HG03521 (cell line): ENCODE data around the gene CLIC2.
"Not testable (repeated sequence)": the region's sequence is repeated elsewhere in the genome, so short reads cannot be mapped to it uniquely, and the experiment has no call there.

Experiments
- ATAC-seq: cut with Tn5 transposase; IDR thresholded peaks from one replicate; pipeline ENCODE4 v1.9.1; 2021; ENCODE audit warnings: mild to moderate bottlenecking, moderate library complexity; ENCODE audit not compliant: unreplicated experiment

CLIC2 gene

DNA sequence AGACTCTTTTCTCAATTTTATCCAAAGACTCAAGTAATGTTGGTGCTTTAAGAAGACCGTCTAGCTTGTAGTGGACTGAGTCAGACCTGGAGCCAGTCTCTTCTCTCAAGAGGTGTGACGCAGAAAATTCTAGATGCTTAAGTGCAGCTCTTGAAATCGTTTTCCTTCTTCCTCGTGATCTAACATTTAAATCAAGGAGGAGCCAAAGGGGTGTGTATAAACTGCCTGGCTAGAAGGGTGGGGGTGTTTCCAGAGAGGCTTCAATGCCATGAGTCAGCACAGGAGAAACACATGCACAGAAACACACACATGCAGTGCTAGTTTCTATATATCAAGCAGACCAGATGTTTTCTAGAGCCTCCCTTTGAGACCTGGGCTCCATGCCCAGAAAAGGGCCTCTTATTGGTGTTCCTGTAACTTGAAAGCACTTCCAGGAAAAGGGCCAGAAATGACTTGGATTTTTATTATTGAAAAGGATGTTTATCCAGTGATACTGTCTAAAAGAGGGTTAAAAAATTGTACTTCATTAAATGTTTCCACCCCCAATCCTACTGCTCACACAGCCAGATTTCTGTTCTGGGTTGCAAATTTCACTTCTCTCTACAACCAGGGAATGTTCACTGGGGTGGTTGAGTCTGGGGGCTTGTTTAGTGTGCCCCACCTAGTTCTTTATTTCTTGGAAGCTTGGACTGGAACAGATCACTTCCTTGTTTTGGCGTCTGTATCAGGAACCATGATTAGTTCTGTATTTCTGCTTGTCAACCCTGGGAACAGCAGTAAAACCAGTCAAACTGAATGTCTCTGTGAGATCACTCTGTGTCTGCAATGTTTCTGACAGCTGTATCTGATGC is at the start of gene CLIC2:
TSS of gene CLIC2 (minus strand) at position 129 of the 851 bp plus-strand sequence. CDS start 187 bp downstream, outside the sequence.
- ATAC-seq: peak; percentile 56

DNA sequence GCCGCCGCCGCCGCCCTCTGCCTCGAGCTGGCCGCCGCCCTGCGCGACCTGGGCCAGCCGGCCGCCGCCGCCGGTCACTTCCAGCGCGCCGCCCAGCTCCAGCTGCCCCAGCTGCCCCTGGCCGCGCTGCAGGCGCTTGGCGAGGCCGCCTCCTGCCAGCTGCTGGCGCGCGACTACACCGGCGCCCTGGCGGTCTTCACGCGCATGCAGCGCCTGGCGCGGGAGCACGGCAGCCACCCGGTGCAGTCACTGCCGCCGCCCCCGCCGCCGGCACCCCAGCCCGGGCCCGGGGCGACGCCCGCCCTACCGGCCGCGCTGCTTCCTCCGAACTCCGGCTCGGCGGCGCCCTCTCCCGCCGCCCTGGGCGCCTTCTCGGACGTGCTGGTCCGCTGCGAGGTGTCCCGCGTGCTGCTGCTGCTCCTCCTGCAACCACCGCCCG is 48.1 kb upstream of the CLIC2 start:
- peak; percentile 39 for ATAC-seq

DNA sequence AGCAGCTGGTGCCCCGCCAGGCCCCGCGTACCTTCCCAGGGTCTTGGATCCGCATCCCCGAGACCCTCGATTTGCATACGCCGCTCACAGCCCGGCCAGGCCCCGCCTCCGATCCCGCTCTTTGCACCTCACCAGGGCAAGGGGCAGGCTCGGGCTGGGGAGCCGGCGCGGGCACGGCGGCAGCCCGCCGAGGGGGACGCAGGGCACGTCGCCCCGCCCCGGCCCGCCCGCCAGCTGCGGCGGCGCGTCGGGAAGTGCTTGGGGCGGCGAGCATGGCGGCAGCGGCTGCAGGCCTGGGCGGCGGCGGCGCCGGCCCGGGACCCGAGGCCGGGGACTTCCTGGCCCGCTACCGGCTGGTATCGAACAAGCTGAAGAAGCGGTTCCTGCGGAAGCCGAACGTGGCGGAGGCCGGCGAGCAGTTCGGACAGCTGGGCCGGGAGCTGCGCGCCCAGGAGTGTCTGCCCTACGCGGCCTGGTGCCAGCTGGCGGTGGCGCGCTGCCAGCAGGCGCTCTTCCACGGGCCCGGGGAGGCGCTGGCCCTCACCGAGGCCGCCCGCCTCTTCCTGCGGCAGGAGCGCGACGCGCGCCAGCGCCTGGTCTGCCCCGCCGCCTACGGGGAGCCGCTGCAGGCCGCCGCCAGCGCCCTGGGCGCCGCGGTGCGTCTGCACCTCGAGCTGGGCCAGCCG is 47.6 kb upstream of the CLIC2 start, which contains the start of gene F8A2:
TSS of gene F8A2 (plus strand) at position 253 of the 686 bp plus-strand sequence. CDS start at position 273, 20 bp downstream.
- ATAC-seq: peak; percentile 68

DNA sequence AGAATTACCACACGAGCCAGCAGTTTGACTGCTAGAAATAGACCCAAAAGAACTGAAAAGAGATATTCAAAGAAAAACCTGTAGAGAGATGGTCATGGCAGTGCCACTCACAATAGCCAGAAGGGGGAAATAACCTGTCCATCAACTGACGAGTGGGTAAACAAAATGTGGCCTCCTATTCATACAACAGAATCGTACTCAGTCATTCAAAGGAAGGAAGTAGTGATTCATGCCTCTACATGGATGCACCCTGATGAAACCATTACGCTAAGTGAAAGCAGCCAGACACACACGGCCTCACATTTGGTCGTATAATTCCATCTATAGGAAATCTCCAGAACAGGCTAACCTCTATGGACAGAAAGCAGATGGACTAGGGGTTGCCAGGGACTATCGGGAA is 45.4 kb upstream of the CLIC2 start:
- ATAC-seq: not testable (repeated sequence)

DNA sequence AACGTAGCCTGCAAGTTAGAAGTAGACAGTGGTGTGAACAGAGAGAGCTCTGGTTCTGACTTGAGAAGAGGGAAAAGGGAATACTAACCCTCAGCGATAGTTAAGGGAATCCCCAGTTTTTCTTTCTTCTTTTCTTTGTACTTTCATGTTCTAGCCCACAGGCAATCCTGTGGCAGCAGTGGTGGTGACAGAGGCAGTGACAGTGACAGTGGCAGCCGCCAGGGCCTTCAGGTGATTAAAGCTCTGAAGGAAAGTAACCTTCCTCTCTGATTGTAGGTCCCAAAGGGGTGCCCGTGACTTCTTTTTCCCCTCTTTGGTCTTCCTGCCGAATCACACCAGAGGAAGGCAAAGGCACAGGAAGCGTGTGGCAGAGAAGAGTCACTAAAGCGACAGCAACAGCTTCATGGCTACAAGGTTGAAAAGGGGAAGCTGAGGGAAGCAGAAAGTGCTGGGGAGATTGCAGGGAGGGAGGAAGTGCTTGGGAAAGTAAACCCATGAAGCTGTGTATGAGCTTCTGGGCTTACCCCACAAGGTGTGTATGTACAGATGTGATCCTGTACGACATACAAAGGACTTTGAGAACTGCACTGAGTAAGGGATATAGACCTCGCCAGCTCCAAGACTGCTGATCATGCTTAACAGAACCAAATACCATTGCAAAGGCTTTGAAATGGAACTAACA is 39.5 kb upstream of the CLIC2 start:
- peak; percentile 69 for ATAC-seq

DNA sequence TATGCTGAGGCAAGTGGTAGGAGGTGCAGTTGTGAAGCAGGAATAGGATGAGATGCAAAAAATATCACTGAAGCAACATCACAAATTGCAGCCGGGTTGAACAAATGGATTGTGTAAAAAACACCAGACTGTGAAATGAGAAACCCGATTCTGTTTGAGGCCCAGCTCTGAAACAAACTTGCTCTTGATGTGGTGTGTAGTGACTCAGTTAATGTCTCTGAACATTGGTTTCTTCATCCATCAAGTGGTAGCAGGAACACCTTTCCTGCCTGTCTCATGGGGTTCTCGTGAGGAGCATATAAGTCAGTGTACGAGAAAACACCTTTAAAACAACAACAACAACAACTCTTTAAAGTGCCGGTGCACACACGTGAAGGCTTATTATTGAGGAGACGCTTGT is 29.3 kb upstream of the CLIC2 start:
- not testable (repeated sequence) for ATAC-seq

DNA sequence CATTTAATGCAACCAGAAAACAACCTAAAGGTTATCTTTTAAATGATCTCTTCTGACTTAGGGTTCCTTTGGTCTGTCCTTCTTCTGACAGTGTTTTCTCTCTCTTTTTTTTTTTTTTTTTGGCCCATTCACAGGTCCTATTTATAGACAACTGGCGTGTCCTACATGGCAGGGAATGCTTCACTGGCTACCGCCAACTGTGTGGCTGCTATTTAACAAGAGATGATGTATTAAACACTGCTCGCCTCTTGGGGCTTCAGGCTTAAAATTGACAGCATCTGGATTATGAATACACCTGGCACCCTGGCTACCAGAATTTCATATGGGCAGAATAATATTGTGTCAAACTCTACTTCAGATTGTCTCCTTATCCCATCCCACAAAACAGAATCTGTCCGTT is 15.0 kb upstream of the CLIC2 start:
- not testable (repeated sequence) for ATAC-seq

DNA sequence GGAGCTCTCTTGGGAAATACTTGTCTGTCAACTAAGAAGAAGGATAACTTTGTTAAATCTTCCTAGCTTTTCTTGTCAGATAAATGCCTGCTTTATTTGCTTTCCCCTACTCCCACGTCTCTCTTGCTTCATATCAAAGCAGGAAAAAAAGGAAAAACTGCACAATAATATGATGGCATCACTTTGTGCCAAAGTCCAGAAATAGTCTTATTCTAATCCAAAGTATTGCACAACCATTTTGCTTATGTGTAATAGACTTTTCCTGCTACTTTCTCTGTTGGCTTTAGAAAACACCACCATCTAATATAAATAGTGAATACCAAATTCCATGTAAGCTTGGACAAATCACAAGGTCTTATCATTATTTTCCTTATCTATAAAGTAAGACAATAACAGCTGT is 11.3 kb upstream of the CLIC2 start:
- ATAC-seq: not testable (repeated sequence)

DNA sequence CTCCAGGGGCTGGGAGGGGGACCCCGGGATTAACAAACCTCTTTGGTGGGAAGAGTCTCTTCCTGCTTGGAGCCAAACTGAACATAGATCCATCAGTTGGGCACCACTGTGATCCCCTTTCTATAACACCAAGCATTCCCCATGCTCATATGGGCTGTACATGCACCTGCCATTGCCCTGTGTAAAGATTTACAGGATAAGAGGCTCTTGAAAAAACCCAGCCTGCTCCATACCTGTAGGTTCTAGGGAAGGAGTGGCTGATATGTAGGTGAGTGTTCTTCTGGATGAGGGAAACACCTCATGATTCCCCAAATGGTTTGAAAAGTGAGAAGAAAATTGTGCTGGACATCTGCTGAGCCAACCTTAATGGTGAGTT is 911 bp upstream of the CLIC2 start:
- ATAC-seq: not testable (repeated sequence)

DNA sequence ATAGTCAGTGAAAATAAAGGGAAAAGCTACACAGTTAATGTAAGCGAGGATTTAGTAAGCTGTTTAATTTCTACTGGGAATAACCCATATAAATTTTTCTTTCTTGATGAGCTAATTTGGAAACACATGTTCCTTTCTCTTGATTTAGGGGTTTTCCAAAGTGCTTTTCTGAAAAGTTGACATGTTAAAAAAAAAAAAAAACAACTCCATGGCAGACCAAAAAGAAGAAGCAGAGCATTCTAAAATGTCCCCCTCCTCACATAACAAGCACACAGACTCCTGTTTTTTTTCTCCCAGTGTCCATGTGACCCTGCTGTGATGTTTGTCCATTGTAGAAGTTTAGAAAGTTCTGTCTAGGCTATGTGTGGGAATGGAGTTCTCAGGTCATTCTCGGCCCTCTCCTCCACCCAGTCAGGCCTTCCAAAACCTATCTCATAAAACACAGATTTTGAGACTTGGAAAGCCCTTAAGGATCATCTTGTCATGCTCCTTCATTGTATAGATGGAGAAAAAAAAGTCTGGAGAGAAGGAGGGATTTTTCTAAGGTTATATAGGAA is 792 bp downstream of the CLIC2 start:
- no peak for ATAC-seq

DNA sequence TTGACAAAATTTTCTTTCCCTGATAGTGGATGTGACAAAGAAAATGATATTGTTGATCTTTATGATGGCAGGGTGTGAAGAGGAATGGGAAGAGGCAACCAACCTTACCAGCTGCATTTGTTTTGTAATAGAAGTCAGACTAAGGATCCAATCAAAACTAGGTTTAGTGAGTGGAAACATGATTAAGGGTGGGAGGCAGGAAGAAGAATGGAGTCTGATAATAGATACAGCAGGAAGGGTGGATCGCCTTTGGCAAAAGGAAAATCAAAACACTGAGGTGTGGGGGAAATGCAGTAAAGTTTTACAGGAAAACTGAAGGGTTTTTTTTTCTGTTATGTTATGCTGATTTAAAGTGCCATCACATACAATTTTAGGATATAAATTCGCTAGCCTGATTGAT is 3.4 kb downstream of the CLIC2 start:
- no peak for ATAC-seq

DNA sequence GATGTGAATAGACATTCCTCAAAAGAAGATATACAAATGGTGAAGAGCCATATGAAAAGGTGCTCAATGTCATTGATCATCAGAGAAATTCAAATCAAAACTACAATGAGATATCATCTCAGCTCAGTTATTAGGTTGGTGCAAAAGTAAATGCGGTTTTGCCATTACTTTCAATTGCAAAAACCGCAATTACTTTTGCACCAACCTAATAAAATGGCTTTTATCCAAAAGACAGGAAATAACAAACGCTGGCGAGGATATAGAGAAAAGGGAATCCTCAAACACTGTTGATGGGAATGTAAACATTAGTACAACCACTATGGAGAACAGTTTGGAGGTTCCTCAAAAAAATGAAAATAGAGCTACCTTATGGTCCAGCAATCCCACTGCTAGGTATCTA is 5.1 kb downstream of the CLIC2 start:
- ATAC-seq: no peak

DNA sequence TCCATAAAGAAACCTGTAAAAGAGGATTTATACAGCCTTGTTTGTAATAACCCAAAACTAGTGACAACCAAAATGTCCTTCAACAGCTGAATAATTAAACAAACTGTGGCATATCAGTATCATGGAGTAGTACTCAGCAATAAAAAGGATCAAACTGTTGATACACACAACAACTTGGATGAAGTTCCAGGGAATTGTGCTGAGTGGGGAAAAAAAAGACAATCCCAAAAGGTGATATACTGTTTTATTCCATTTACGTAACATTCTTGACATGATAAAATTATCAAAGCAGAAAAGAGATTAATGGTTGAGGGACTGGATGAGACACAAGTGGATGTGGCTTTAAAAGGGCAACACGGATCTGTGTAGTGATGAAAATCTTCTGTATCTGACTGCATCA is 7.8 kb downstream of the CLIC2 start:
- ATAC-seq: no peak

DNA sequence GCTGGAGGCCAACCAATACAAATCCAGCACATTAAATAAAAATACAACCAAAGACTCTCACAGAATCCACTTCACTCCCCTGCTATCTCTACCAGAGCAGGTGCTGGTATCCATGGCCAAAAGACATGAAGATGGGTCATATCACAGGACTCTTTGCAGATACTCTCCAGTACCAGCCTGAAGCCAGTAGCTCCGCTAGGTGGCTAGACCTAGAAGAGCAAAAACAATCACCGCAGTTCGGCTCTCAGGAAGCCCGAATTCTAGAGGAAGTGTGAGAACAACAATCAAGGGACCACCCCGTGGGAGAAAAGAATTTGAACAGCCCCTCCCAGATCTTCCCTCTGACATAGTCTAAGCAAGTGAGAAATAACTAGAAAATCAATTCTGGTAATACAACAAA is 20.2 kb downstream of the CLIC2 start:
- no peak for ATAC-seq

DNA sequence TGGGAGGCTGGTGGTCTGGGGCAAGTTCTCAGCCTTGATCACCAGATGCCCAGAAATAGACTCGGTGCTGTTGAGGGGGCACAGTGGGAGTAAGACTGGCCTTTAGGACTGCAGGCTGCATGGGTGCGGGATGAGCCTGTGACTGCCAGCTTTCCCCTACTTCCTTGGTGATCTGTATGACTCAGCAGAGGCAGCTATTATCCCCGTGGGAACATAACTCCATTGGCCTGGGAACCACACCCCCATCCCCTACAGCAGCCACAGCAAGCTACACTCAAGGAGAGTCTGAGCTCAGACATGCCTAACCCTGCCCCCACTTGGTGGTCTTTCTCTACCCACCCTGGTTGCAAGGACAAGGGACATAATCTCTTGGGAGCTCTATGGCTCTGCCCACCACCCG is 20.6 kb downstream of the CLIC2 start:
- ATAC-seq: no peak

DNA sequence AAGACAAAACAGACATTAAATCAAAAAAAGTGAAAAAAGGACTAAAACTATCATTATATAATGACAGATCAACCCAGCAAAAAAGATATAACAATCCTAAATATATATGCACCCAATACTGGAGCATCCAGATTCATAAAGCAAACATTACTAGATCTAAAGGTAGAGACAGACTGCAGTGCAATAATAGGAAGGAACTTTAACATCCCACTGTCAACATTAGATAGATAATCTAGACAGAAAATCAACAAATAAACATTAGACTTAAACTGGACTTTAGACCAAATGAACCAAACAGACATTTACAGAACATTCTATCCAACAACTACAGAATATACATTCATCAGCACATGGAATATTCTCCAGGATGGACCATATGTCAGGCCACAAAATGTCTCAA is 40.6 kb downstream of the CLIC2 start:
- no peak for ATAC-seq

DNA sequence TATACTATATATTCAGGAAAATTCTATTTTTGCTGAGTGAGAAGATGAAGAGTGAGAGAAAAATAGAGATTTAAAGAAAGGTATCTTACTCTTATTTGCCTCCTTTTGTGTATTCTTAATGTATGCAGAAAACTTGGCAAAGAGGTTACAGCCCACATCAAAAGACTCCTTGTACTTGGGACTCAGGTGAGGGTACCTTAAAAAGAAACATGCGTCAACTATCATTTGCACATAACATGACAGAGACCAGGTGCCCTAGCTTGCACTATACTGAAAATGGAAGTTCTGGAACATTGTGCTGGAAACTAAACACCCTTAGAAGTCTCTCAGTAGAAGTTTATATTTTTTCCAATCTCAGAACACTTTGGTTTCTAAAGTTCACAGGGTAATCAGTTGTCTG is 54.5 kb downstream of the CLIC2 start:
- no peak for ATAC-seq

DNA sequence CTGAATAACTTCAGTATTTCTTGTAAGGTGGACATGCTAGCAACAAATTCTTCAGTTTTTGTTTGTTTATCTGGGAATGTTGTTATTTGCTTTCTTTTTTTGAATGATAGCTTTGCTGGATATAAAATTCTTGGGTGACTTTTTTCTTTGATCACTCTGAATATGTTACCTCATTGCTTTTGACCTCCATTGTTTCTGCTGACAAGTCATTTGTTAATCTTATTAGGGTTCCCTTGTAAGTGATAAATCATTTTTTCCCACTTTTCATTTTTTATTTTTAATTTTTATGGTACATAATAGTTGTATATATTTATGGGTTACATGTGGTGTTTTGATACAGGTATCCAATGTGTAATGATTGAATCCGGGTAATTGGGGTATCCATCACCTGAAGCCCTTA is 63.4 kb downstream of the CLIC2 start:
- no peak for ATAC-seq

DNA sequence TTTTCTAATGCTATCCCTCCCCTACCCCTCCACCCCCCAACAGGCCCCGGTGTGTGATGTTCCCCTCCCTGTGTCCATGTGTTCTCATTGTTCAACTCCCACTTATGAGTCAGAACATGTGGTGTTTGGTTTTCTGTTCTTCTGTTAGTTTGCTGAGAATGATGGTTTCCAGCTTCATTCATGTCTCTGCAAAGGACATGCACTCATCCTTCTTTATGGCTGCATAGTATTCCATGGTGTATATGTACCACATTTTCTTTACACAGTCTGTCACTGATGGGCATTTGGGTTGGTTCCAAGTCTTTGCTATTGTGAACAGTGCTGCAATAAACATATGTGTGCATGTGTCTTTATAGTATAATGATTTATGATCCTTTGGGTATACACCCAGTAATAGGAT is 66.4 kb downstream of the CLIC2 start:
- ATAC-seq: not testable (repeated sequence)

DNA sequence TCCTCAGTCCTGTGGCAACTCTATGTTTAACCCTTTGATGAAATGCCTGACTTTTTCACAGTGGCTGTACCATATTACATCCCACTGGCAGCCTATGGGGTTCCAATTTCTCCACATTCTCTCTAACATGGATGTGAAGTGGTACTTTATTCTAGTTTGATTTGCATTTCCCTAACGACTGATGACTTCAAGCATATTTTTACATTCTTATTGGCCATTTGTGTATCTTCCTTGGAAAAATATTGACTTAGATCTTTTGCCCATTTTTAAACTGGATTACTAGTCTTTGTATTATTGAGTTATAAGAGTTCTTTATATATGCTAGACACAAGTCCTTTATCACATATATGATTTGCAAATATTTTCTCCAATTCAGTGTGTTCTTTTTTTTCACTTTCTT is 68.0 kb downstream of the CLIC2 start:
- no peak for ATAC-seq
